ENCODE data around the gene LRP1.

The LRP1 gene

GRCh38 chr12:57204454-57204853 is 76.2 kb downstream of the LRP1 start:
- no peak for TF ChIP-seq CTCF (conservative IDR thresholded peaks at IDR 0.05; ENCODE audit: low read depth)
- ChIA-PET CTCF (no interaction called here), POLR2A (ENCODE audit: low non-redundant PET) (no interaction called here)
- DNase-seq (ENCODE audit: low spot score) = no peak
- peak overlapping the region; percentile 34; the same call in 1 of the 2 replicates for H3K27ac ChIP-seq

GRCh38 chr12:57205186-57205585 is 76.9 kb downstream of the LRP1 start:
- H3K27ac ChIP-seq = peak overlapping the region; percentile 34
- no peak for DNase-seq (ENCODE audit: low spot score)
- TF ChIP-seq CTCF (conservative IDR thresholded peaks at IDR 0.05; ENCODE audit: low read depth) = no peak
- ChIA-PET CTCF (no interaction called here), POLR2A (ENCODE audit: low non-redundant PET) (no interaction called here)

- POLR2A ChIA-PET (ENCODE audit: low non-redundant PET) = no interaction called here
- CTCF ChIA-PET = interaction anchor here (0.5 to 0.6 kb wide), 2 partner anchors 32 to 66 kb away, joined by 3 to 5 read pairs; no protein-coding TSS in a partner anchor
- no peak for DNase-seq (ENCODE audit: low spot score)
- H3K27ac ChIP-seq = peak overlapping the region; percentile 34
- no peak for TF ChIP-seq CTCF (conservative IDR thresholded peaks at IDR 0.05; ENCODE audit: low read depth)
Observed at GRCh38 chr12:57205931-57206330, 77.6 kb downstream of the LRP1 start.

- DNase-seq (ENCODE audit: low spot score) = no peak
- CTCF ChIA-PET = interaction anchor here (0.6 to 1.6 kb wide), 4 partner anchors 9 to 255 kb away, joined by 3 to 5 read pairs (median 4); partner anchors contain the start of gene NXPH4
- POLR2A ChIA-PET (ENCODE audit: low non-redundant PET) = interaction anchor here (0.5 kb wide), 1 partner anchor 60 kb away, joined by 3 read pairs; no protein-coding TSS in a partner anchor
- no peak for TF ChIP-seq CTCF (conservative IDR thresholded peaks at IDR 0.05; ENCODE audit: low read depth)
- H3K27ac ChIP-seq = peak overlapping the region; percentile 49
Observed at GRCh38 chr12:57207731-57208630, 79.7 kb downstream of the LRP1 start.

GRCh38 chr12:57208631-57209282 is 80.5 kb downstream of the LRP1 start:
- TF ChIP-seq CTCF (conservative IDR thresholded peaks at IDR 0.05; ENCODE audit: low read depth) = no peak
- no peak for DNase-seq (ENCODE audit: low spot score)
- POLR2A ChIA-PET (ENCODE audit: low non-redundant PET) = no interaction called here
- H3K27ac ChIP-seq = peak overlapping the region; percentile 49
- CTCF ChIA-PET = interaction anchor here (0.6 to 1.6 kb wide), 4 partner anchors 8 to 255 kb away, joined by 3 to 5 read pairs (median 4); partner anchors contain the start of gene NXPH4

- POLR2A ChIA-PET (ENCODE audit: low non-redundant PET) = no interaction called here
- peak overlapping the region; percentile 49 for H3K27ac ChIP-seq
- DNase-seq (ENCODE audit: low spot score) = no peak
- TF ChIP-seq CTCF (conservative IDR thresholded peaks at IDR 0.05; ENCODE audit: low read depth) = no peak
- CTCF ChIA-PET = no interaction called here
Observed at GRCh38 chr12:57209916-57210315, 81.6 kb downstream of the LRP1 start.

Measured in RWPE1 (cell line).